H9 (cell line): Measurements from ENCODE around the gene PIGS. TPM values are rescaled to one million over a fixed set of nuclear protein-coding genes. Genes with fewer than 3 reads are reported as not detected.

Experiments used
- DNase-seq: peaks from one replicate; pipeline ENCODE4 v3.0.0-alpha.2; 2017
- H2AFZ ChIP-seq: one replicate; pipeline ENCODE4 v1.6.1; 2013; ENCODE audit warnings: mild to moderate bottlenecking, low read length, control low read depth, moderate library complexity
- H2AK5ac ChIP-seq: 2 replicates; pipeline ENCODE4 v1.6.1; 2013; ENCODE audit warnings: low read length, control low read depth, mixed read lengths; ENCODE audit not compliant: insufficient read length
- H2BK120ac ChIP-seq: one replicate; pipeline ENCODE4 v1.6.1; 2013; ENCODE audit warnings: low read depth, mild to moderate bottlenecking, low read length, control low read depth, inconsistent platforms; ENCODE audit not compliant: poor library complexity, severe bottlenecking
- H2BK12ac ChIP-seq: 2 replicates; pipeline ENCODE4 v1.6.1; 2013; ENCODE audit warnings: low read length, control low read depth, mixed read lengths, low read depth; ENCODE audit not compliant: insufficient read length
- H2BK15ac ChIP-seq: 2 replicates; pipeline ENCODE4 v1.6.1; 2013; ENCODE audit warnings: low read depth, low read length, control low read depth
- H2BK20ac ChIP-seq: one replicate; pipeline ENCODE4 v1.6.1; 2013; ENCODE audit warnings: low read depth, mild to moderate bottlenecking, low read length, control low read depth, inconsistent platforms; ENCODE audit not compliant: poor library complexity, severe bottlenecking
- H2BK5ac ChIP-seq: 2 replicates; pipeline ENCODE4 v1.6.1; 2013; ENCODE audit warnings: low read length, control low read depth, mixed read lengths; ENCODE audit not compliant: insufficient read length
- H3K14ac ChIP-seq: 2 replicates; pipeline ENCODE4 v1.6.1; 2013; ENCODE audit warnings: low read length, control low read depth; ENCODE audit not compliant: insufficient read depth
- H3K18ac ChIP-seq: 2 replicates; pipeline ENCODE4 v1.6.1; 2013; ENCODE audit warnings: low read depth, mild to moderate bottlenecking, mixed read lengths, low read length, control low read depth; ENCODE audit not compliant: insufficient read length
- H3K23ac ChIP-seq: 2 replicates; pipeline ENCODE4 v1.6.1; 2013; ENCODE audit warnings: low read length, control low read depth, mixed read lengths, low read depth; ENCODE audit not compliant: insufficient read length
- H3K23me2 ChIP-seq: 2 replicates; pipeline ENCODE4 v1.6.1; 2013; ENCODE audit warnings: low read depth, mild to moderate bottlenecking, mixed read lengths, low read length, control low read depth; ENCODE audit not compliant: insufficient read length, poor library complexity, severe bottlenecking
- H3K27ac ChIP-seq: 2 replicates; pipeline ENCODE4 v1.5.1; 2013; ENCODE audit warnings: low read length, control low read depth, mixed read lengths, low read depth; ENCODE audit not compliant: insufficient read length
- H3K27me3 ChIP-seq: 2 replicates; pipeline ENCODE4 v1.6.1; 2013; ENCODE audit warnings: low read length, control low read depth, inconsistent platforms; ENCODE audit not compliant: insufficient read depth
- H3K4ac ChIP-seq: 2 replicates; pipeline ENCODE4 v1.6.1; 2013; ENCODE audit warnings: low read depth, mild to moderate bottlenecking, control low read depth, inconsistent platforms, low read length, moderate library complexity
- H3K4me1 ChIP-seq: 2 replicates; pipeline ENCODE4 v1.6.1; 2013; ENCODE audit warnings: low read length, control low read depth, inconsistent platforms; ENCODE audit not compliant: insufficient read depth
- H3K4me2 ChIP-seq: 2 replicates; pipeline ENCODE4 v1.6.1; 2013; ENCODE audit warnings: low read length, control low read depth, mixed read lengths; ENCODE audit not compliant: insufficient read length, insufficient read depth
- H3K56ac ChIP-seq: 2 replicates; pipeline ENCODE4 v1.6.1; 2013; ENCODE audit warnings: low read depth, mild to moderate bottlenecking, mixed read lengths, low read length, control low read depth; ENCODE audit not compliant: insufficient read length
- H3K79me1 ChIP-seq: 2 replicates; pipeline ENCODE4 v1.6.1; 2013; ENCODE audit warnings: low read depth, mild to moderate bottlenecking, moderate library complexity, low read length, control low read depth, inconsistent platforms; ENCODE audit not compliant: insufficient read depth, poor library complexity, severe bottlenecking
- H3K79me2 ChIP-seq: 2 replicates; pipeline ENCODE4 v1.6.1; 2013; ENCODE audit warnings: low read length, control low read depth, inconsistent platforms; ENCODE audit not compliant: insufficient read depth
- H3K9ac ChIP-seq: 2 replicates; pipeline ENCODE4 v1.6.1; 2013; ENCODE audit warnings: low read length, control low read depth, mixed read lengths; ENCODE audit not compliant: insufficient read length; ENCODE audit errors: extremely low read depth
- H3K9me3 ChIP-seq: one replicate; pipeline ENCODE4 v1.6.1; 2013; ENCODE audit warnings: low read depth, low read length, inconsistent platforms; ENCODE audit not compliant: control insufficient read depth
- H3T11ph ChIP-seq: one replicate; pipeline ENCODE4 v1.6.1; 2013; ENCODE audit warnings: mild to moderate bottlenecking, low read length, control low read depth, inconsistent platforms
- H4K20me1 ChIP-seq: one replicate; pipeline ENCODE4 v1.6.1; 2013; ENCODE audit not compliant: control insufficient read depth, insufficient read length, insufficient read depth
- H4K5ac ChIP-seq: 2 replicates; pipeline ENCODE4 v1.6.1; 2013; ENCODE audit warnings: low read depth, mild to moderate bottlenecking, mixed read lengths, low read length, control low read depth; ENCODE audit not compliant: insufficient read length
- H4K8ac ChIP-seq: replicated peaks from 2 replicates; pipeline ENCODE4 v1.6.1; 2013; ENCODE audit warnings: low read length, control low read depth, mixed read lengths, low read depth; ENCODE audit not compliant: insufficient read length
- H4K91ac ChIP-seq: 2 replicates; pipeline ENCODE4 v1.6.1; 2013; ENCODE audit warnings: low read depth, mild to moderate bottlenecking, moderate library complexity, mixed read lengths, low read length, control low read depth; ENCODE audit not compliant: insufficient read length
- H3K27ac Mint-ChIP-seq, 3 experiments: 2 replicates in 2 of 3; 3 replicates in 1 of 3; pipeline ENCODE4 v1.8.0; 2020 to 2021; ENCODE audit warnings: mixed read lengths in 3 of 3, mild to moderate bottlenecking in 1 of 3, moderate library complexity in 1 of 3
- H3K27me3 Mint-ChIP-seq: 2 replicates; pipeline ENCODE4 v1.8.0; 2021; ENCODE audit warnings: low read depth, mild to moderate bottlenecking, moderate library complexity, mixed read lengths
- H3K36me3 Mint-ChIP-seq, 3 experiments: 2 replicates in 2 of 3; 3 replicates in 1 of 3; pipeline ENCODE4 v1.8.0; 2020 to 2021; ENCODE audit warnings: low read depth in 3 of 3, mixed read lengths in 3 of 3; ENCODE audit not compliant: insufficient read depth in 1 of 3
- H3K4me1 Mint-ChIP-seq, 2 experiments: 2 replicates each; pipeline ENCODE4 v1.8.0; 2020; ENCODE audit warnings: mixed read lengths in 2 of 2
- H3K4me3 Mint-ChIP-seq, 2 experiments: 2 replicates in 1 of 2; 3 replicates in 1 of 2; pipeline ENCODE4 v1.8.0; 2020 to 2021; ENCODE audit warnings: mild to moderate bottlenecking in 2 of 2, mixed read lengths in 2 of 2, moderate library complexity in 1 of 2
- H3K9me3 Mint-ChIP-seq, 2 experiments: 2 replicates in 1 of 2; 3 replicates in 1 of 2; pipeline ENCODE4 v1.8.0; 2020; ENCODE audit warnings: mild to moderate bottlenecking in 2 of 2, mixed read lengths in 2 of 2, moderate library complexity in 1 of 2
- CTCF ChIP-seq: fragments of 200-600 bp; sonication (generic); conservative IDR thresholded peaks from 3 replicates; pipeline ENCODE4 v1.8.0; 2021; ENCODE audit warnings: antibody characterized with exemption, mild to moderate bottlenecking
- WGBS: extraction: QIAGEN DNeasy Blood & Tissue Kit; methylation state at CpG from one replicate; pipeline ENCODE4 v1.1.7; 2013; ENCODE audit warnings: missing lambda C conversion rate, low lambda C conversion rate, mixed read lengths; ENCODE audit not compliant: insufficient read length; ENCODE audit errors: extremely low coverage; 5-methylcytosine and 5-hydroxymethylcytosine counted together
- total RNA-seq: library from RNA; stranded (reverse); gene quantifications from 2 replicates; pipeline ENCODE4 v1.2.1, GENCODE V29; 2021

The PIGS gene
- total RNA-seq, 1 experiment from 2014 or later: 45.8 TPM

- peaks cover 13% of the 10 kb centered on the region for H3K27me3 Mint-ChIP-seq
Measured at GRCh38 chr17:28527859-28528258, 43.5 kb downstream of the PIGS start.

More at GRCh38 chr17:28527859-28528258, 43.5 kb downstream of the PIGS start:
- H3K56ac ChIP-seq: no peak overlapping the region
- TF ChIP-seq CTCF: no peak
- H2AFZ ChIP-seq: no peak overlapping the region
- H3K4ac ChIP-seq: no peak overlapping the region
- no peak overlapping the region for H2BK12ac ChIP-seq
- no peaks in the 10 kb centered on the region for H3K9me3 ChIP-seq
- H3T11ph ChIP-seq: no peak overlapping the region
- no peak overlapping the region for H4K8ac ChIP-seq
- no peak overlapping the region for H2BK5ac ChIP-seq
- Mint-ChIP-seq H3K27ac (no peak overlapping the region), H3K9me3 (no peaks in the 10 kb centered on the region), H3K36me3 (no peaks in the 10 kb centered on the region), H3K4me1 (peaks cover 2 to 24% of the 10 kb centered on the region in 2 experiments; a peak in 3 of 4 replicates), H3K4me3 (no peak overlapping the region)
- no peak overlapping the region for H3K4me2 ChIP-seq
- H3K14ac ChIP-seq: no peak overlapping the region
- no peak overlapping the region for H3K23ac ChIP-seq
- no peaks in the 10 kb centered on the region for H3K79me1 ChIP-seq
- WGBS: no CpG with 5 or more reads among the region's 2 CpGs
- H3K79me2 ChIP-seq: no peaks in the 10 kb centered on the region
- H3K9ac ChIP-seq: no peak overlapping the region
- DNase-seq: no peak
- H3K23me2 ChIP-seq: no peaks in the 10 kb centered on the region
- H2BK120ac ChIP-seq: no peak overlapping the region
- no peak overlapping the region for H3K18ac ChIP-seq
- H2BK20ac ChIP-seq: no peak overlapping the region
- no peaks in the 10 kb centered on the region for H4K20me1 ChIP-seq
- H3K4me1 ChIP-seq: no peaks in the 10 kb centered on the region
- H4K5ac ChIP-seq: no peak overlapping the region
- H3K27me3 ChIP-seq: no peaks in the 10 kb centered on the region
- no peak overlapping the region for H3K27ac ChIP-seq
- no peak overlapping the region for H2AK5ac ChIP-seq
- H2BK15ac ChIP-seq: no peak overlapping the region
- no peak overlapping the region for H4K91ac ChIP-seq
